Measurements from ENCODE around the gene C4orf46.
"Not testable (repeated sequence)": the region's sequence is repeated elsewhere in the genome, so short reads cannot be mapped to it uniquely, and the experiment has no call there.

Gene C4orf46

DNA sequence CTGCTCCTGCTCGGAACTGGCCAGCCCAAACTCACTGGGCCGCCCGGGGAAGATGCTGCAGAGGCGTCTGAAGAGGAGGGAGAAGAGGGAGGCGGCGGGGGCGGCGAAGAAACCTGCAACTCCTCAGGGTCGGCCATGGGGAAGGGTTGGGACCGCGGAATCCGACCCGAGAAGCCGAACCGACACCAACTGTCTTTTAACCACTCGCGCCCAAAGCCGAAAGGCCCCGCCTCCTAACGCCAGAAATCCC, at the start of gene C4orf46:
C4orf46 (minus strand) TSS at position 223 of the 250 bp plus-strand sequence; CDS start at position 137, 86 bp downstream.
- no peak for DNase-seq

- DNase-seq: peak; percentile 36 to 79
Observed at GRCh38 chr4:158715802-158716201, 44.1 kb upstream of the C4orf46 start.

DNA sequence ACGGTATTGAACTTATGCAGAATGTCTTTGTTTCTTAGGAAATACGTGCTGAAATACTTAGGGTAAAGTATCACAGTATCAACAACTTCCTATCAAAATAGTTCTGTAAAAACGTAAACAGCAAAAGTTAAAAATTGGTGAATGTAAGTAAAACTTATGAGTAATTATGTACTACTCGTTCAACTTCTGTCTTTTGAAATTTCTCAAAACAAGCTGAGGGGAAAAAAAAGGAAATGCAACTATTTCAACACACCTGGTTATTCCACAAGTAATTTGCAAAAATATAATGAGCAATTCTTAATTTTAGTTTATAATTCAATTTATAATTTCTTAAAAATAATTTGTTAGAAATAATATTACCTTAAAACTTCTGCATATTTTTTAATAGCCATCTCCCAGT, 43.2 kb upstream of the C4orf46 start:
- DNase-seq: peak; percentile 70 to 74

GRCh38 chr4:158712622-158713021, 40.9 kb upstream of the C4orf46 start:
- DNase-seq: not testable (repeated sequence)

DNA sequence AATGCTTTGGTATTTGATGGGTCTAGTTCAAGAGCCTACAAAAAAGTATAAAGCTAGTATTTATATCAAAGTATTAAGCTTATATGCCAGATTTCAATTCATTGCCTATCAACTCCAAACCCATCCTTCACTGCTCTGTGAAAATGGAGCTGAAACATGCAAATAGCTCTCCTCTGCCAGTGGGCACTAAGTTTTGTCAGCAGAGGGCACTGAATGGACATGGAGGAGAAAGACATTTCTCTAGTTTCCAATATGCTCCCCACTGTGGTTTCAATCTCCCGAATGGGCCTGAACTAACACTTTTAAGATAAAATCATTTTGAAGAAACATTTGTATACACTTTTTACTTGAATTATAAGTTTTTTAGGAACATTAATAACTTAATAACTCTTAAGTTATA, 39.1 kb upstream of the C4orf46 start:
- DNase-seq: no peak

- DNase-seq: no peak
Observed at GRCh38 chr4:158704274-158704673, 32.6 kb upstream of the C4orf46 start.

DNA sequence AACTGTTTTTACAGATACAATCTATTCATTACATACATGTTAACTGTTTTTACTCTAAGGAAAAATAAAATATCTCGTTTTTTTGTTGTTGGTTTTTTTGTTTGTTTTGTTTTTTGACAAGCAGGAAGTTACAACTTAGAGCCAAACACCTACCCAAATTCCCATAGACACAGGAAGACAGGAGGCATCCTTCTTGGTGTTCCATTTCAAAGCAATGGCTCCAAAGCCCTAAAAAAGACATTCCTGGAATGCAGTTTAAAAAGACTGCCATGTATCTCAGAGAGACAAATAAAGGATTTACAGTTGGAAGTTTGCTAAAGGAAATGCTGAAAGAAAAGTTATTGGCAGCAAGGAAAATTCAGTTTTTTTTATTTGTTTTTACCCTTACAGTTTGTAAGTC, 17.1 kb upstream of the C4orf46 start:
- no peak for DNase-seq

- DNase-seq: no peak
Observed at GRCh38 chr4:158682066-158682465, 10.4 kb upstream of the C4orf46 start.

DNA sequence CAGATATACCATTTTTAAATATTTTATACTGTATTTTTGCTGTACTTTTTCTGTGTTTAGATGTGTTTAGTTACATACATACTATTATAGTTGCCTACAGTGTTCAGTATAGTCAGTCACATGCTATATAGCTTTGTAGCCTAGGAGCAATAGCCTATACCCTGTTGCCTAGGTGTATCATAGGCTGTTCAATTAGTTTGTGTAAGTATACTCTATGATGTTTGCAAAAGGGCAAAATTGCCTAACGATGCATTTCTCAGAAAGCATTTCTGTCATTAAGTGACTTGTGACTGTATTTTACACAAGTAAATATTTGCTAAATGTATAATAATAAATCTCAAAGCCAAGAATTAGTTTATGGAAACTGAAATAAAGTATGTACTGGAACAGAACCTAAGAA, 9.9 kb upstream of the C4orf46 start:
- no peak for DNase-seq

GRCh38 chr4:158678767-158679166, 7.1 kb upstream of the C4orf46 start:
- DNase-seq: no peak

GRCh38 chr4:158676076-158676475, 4.4 kb upstream of the C4orf46 start:
- DNase-seq: no peak

DNA sequence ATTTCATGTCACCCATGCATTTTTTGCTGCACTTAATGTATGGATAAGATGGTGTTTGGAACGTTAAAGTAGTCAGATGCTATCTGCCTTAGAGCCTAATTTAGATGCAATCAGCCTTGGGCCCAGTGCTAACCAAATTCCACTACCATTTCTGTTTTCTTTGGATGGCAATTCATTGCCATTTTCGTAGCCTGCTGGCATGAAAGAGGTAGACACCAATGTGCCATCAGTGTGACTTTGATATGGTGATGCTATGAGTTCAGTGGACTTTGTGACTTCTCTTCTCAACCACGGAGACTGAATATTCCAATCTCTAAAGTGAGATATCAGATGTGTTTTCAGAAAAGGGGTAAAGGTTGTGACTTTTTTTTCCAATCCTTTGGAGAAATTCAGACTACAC, 1.9 kb upstream of the C4orf46 start:
- DNase-seq: no peak

DNA sequence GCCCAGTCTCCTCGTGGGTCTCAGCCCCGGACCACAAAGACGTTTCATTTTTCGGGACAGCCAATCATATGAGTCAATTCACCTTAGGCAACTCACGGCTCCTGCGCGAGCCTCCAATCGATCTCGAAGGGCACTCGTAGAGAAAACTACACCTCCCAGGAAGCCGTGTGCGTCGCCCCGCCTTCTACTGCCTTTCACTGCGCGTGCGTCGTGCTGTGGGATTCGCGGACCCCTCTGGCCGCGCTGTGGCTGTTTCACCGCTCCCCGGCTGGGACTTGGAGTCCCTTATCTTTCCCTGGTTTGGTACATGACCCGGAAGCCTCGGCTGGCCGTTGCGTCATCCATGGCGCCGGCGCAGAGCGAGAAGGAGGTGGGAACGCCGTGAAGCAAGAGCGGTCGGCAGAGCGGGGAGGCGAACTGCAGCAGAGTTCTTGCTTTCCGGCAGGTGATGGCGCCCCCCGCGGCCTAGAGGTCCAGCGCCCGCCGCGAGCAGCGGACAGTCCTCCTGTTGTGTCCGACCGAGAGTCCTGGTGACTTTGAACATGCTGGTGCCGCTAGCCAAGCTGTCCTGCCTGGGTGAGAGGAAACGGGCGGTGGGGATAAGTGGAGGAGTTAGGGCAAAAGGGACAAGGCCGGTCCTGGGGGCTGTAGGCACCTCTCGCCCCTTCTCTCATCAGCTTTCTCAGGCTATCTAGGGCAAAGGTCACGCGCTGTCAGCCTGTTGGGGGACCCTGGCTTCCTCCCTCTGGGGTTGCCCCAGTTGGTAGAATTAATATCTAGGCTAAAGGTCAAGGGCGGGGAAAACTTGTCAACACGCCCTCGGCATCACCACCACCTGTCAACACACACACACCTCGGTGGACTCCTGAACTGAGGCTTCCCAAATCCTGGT, 474 bp upstream of the C4orf46 start, which contains the start of gene ETFDH:
ETFDH (plus strand) TSS at position 382 of the 892 bp plus-strand sequence; CDS start at position 543, 161 bp downstream.
- DNase-seq: peak; percentile 99 to 100

- peak; percentile 32 to 42 for DNase-seq
Observed at GRCh38 chr4:158670975-158671664, 567 bp downstream of the C4orf46 start.

GRCh38 chr4:158669310-158669709, 2.4 kb downstream of the C4orf46 start:
- DNase-seq: no peak

GRCh38 chr4:158667651-158668198, 4.0 kb downstream of the C4orf46 start:
- peak; percentile 65 to 81 for DNase-seq

DNA sequence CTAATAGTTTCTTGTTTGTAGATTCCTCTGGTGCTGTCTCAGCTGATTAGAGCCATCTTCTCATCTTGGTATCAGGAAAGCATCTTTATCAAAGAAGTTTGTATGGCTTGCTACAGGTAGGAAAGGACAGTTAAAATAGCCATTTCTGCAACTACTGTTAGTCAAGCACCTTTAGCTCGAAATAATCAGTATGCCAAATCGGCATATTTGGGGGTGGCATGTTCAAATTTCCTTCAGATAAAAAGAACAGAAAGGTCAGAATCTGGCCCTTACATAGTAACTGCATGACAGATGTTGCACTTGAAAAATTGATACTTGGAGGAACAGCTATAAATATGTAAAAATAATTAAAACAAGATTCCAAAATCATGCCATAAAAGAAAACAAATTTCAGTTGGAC, 4.8 kb downstream of the C4orf46 start:
- no peak for DNase-seq

GRCh38 chr4:158664806-158665205, 6.9 kb downstream of the C4orf46 start:
- DNase-seq: no peak

GRCh38 chr4:158663707-158664625, 7.7 kb downstream of the C4orf46 start:
- peak; percentile 61 to 66 for DNase-seq

GRCh38 chr4:158663255-158663654, 8.4 kb downstream of the C4orf46 start:
- peak; percentile 58 to 70 for DNase-seq

DNA sequence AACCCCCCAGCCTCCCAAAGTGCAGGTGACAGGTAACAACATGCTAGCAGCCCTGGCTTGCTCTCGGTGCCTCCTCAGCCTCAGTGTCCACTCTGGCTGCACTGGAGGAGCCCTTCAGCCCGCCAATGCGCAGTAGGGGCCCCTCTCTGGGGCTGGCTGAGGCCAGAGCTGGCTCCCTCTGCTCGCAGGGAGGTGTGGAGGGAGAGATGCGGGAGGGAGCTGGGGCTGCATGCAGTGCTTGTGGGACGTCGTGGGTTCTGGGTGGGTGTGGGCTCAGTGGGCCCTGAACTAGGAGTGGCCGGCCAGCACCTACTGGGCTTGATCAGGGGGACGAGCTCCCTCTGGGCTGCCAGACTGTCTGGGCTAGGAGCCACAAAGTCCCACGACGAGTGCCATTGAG, 14.4 kb downstream of the C4orf46 start:
- no peak for DNase-seq

- DNase-seq: no peak
Observed at GRCh38 chr4:158656439-158656838, 15.2 kb downstream of the C4orf46 start.

GRCh38 chr4:158652920-158653319, 18.8 kb downstream of the C4orf46 start:
- DNase-seq: peak; percentile 17 to 21
